Stimulated activated naive CD8-positive, alpha-beta T cell treated with anti-CD3 and anti-CD28 coated beads, Interleukin-15, amount 100 ng/mL, for 72 hours (primary cell): ENCODE data around the gene ADGRD1.
"Not testable (repeated sequence)": the region's sequence is repeated elsewhere in the genome, so short reads cannot be mapped to it uniquely, and the experiment has no call there.

Experiments
- ATAC-seq: fragments of 150-1000 bp; cut with Tn5 transposase; 2 replicates; pipeline ENCODE4 v1.10.0; 2021; ENCODE audit warnings: mild to moderate bottlenecking, moderate library complexity
- DNase-seq, 2 donors: peaks; one replicate each; pipeline ENCODE4 v3.0.0; 2021 to 2022
- H3K27ac Mint-ChIP-seq, 2 donors: one replicate each; pipeline ENCODE4 v1.8.0; 2022; ENCODE audit warnings: mild to moderate bottlenecking in 2 of 2, mixed read lengths in 2 of 2, moderate library complexity in 2 of 2
- H3K27me3 Mint-ChIP-seq: one replicate; pipeline ENCODE4 v1.8.0; 2022; ENCODE audit warnings: mixed read lengths
- H3K4me1 Mint-ChIP-seq: one replicate; pipeline ENCODE4 v1.8.0; 2022; ENCODE audit warnings: mild to moderate bottlenecking, mixed read lengths
- H3K4me3 Mint-ChIP-seq, 2 donors: one replicate each; pipeline ENCODE4 v1.8.0; 2022; ENCODE audit warnings: mild to moderate bottlenecking in 2 of 2, mixed read lengths in 2 of 2, moderate library complexity in 1 of 2
- H3K9me3 Mint-ChIP-seq, 2 donors: one replicate each; pipeline ENCODE4 v1.8.0; 2022; ENCODE audit warnings: mixed read lengths in 2 of 2

The ADGRD1 gene

GRCh38 chr12:130932061-130932930 lies 21.4 kb upstream of the ADGRD1 start:
- Mint-ChIP-seq H3K4me3 (no peak overlapping the region), H3K27me3 (peaks cover 79% of the 10 kb centered on the region), H3K9me3 (peaks cover 0 to 16% of the 10 kb centered on the region in 2 donors), H3K4me1 (no peaks in the 10 kb centered on the region), H3K27ac (no peak overlapping the region)
- DNase-seq (no peak), ATAC-seq (no peak)

DNA sequence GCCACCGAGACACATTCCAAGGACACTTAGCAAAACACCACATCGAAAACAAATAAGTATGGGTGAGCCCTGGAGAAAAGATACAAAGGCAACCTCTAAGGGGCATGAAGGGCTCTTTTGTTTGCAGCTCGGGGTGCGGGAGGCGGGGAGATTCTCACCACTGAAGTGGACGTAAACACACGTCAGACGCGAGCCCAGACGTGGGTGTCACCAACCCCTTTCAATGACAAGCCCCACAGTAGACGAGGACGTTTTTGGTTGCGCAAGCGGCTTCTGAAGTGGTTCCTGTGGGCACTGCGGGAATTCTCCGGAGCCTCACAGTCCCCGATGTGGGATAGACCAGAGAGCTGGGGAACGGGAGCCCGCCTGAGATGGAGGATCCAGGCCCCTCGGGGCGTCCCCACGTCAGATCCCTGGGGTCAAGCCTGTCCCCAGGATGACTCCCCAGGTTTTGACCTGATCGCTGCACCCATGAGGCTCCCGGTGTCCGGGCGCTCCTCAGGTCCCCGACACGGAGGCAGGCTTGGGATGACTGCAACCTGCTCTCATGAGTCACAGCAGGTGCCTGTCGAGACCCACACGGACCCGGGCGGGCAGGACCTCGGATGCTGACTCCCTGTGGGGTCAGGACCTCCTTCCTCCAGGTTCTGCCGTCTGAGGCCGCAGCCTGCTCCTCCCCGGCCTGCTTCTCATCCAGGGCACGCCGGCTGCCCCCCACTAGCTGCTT lies 20.3 kb upstream of the ADGRD1 start:
- DNase-seq: no peak
- no peak for ATAC-seq
- H3K4me3 Mint-ChIP-seq: no peak overlapping the region
- no peaks in the 10 kb centered on the region for H3K4me1 Mint-ChIP-seq
- H3K9me3 Mint-ChIP-seq: peaks cover 0 to 16% of the 10 kb centered on the region in 2 donors
- peaks cover 68% of the 10 kb centered on the region for H3K27me3 Mint-ChIP-seq
- H3K27ac Mint-ChIP-seq: no peak overlapping the region

GRCh38 chr12:130934753-130935152 lies 19.0 kb upstream of the ADGRD1 start:
- H3K4me3 Mint-ChIP-seq: no peak overlapping the region
- H3K27ac Mint-ChIP-seq: peak overlapping the region in 1 of 2 donors; percentile 21
- H3K27me3 Mint-ChIP-seq: peaks cover 55% of the 10 kb centered on the region

GRCh38 chr12:130936561-130936960 lies 17.1 kb upstream of the ADGRD1 start:
- peaks cover 11 to 35% of the 10 kb centered on the region in 2 donors for H3K9me3 Mint-ChIP-seq
- peaks cover 45% of the 10 kb centered on the region for H3K27me3 Mint-ChIP-seq
- H3K4me3 Mint-ChIP-seq: no peak overlapping the region
- DNase-seq (no peak), ATAC-seq (no peak)
- H3K4me1 Mint-ChIP-seq: no peaks in the 10 kb centered on the region
- H3K27ac Mint-ChIP-seq: no peak overlapping the region

More at GRCh38 chr12:130934753-130935152, 19.0 kb upstream of the ADGRD1 start:
- Mint-ChIP-seq H3K9me3 (peaks cover 2 to 20% of the 10 kb centered on the region in 2 donors), H3K4me1 (no peaks in the 10 kb centered on the region)
- DNase-seq: no peak
- no peak for ATAC-seq

DNA sequence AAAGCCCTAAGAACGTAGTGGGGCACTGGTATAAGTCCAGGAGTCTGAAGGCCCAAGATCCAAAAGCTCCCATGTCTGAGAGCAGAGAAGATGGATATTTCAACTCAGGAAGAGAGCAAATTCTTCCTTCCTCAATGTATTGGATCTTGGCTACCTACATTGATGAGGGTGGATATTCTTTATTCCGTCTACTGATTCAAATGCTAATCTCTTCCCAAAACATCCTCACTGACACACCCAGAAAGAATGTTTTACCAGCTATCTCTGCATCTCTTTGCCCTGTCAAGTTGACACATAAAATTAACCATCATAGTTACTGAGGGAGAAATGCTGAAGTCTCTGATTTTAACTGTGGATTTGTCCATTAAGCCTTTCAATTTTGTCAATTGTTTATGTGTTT lies 16.6 kb upstream of the ADGRD1 start:
- no peaks in the 10 kb centered on the region for H3K4me1 Mint-ChIP-seq

GRCh38 chr12:130937546-130937945 lies 16.2 kb upstream of the ADGRD1 start:
- not testable (repeated sequence) for H3K4me3 Mint-ChIP-seq, DNase-seq, H3K4me1 Mint-ChIP-seq, ATAC-seq, H3K27ac Mint-ChIP-seq
- peaks cover 11 to 37% of the 10 kb centered on the region in 2 donors for H3K9me3 Mint-ChIP-seq
- H3K27me3 Mint-ChIP-seq: peaks cover 36% of the 10 kb centered on the region

More for the DNA sequence above, 16.6 kb upstream of the ADGRD1 start:
- Mint-ChIP-seq H3K9me3 (peaks cover 11 to 37% of the 10 kb centered on the region in 2 donors), H3K27ac (no peak overlapping the region), H3K4me3 (no peak overlapping the region), H3K27me3 (peaks cover 41% of the 10 kb centered on the region)
- no peak for DNase-seq
- ATAC-seq: no peak

DNA sequence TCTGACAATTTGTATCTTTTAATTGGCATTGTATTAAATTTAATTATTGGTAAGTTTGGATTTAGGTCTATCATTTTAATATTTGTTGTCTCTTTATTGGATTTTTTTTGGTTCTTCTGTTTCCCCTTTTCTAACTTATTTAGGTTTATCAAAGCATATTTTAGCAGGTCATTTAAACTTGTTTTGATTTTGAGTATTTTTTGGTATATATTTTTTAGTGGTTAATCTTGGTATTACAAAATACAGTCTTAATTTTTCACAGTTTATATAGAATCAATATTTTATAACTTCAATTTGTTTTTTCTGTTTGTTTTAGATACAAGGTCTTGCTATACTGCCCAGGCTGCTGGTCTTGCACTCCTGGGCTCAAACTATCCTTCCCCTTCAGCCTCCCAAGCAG lies 15.5 kb upstream of the ADGRD1 start:
- Mint-ChIP-seq H3K4me1 (no peaks in the 10 kb centered on the region), H3K9me3 (peaks cover 11 to 37% of the 10 kb centered on the region in 2 donors), H3K27me3 (peaks cover 33% of the 10 kb centered on the region), H3K27ac (no peak overlapping the region), H3K4me3 (no peak overlapping the region)
- DNase-seq: no peak
- ATAC-seq: no peak

DNA sequence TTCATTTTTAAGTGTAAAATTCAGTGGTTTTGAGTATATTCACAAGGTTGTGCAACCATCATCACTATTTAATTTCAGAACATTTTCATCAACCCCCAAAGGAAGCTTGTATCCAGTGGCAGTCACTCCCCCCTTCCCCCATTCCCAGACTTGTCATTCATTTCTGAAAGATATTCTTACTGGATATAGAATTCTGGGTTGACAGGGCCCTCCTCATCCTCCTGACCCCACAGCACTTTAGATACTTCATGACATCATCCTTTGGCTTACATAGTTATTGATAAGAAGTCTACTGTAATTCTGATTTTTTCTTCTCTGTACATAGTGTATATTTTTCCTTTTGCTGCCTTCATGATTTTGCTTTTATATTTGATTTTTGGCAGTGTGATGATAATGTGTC lies 8.8 kb upstream of the ADGRD1 start:
- H3K27ac Mint-ChIP-seq: no peak overlapping the region
- H3K4me1 Mint-ChIP-seq: no peaks in the 10 kb centered on the region
- ATAC-seq: no peak
- H3K27me3 Mint-ChIP-seq: peaks cover 26% of the 10 kb centered on the region
- H3K4me3 Mint-ChIP-seq: no peak overlapping the region
- no peak for DNase-seq
- peaks cover 30 to 41% of the 10 kb centered on the region in 2 donors for H3K9me3 Mint-ChIP-seq

DNA sequence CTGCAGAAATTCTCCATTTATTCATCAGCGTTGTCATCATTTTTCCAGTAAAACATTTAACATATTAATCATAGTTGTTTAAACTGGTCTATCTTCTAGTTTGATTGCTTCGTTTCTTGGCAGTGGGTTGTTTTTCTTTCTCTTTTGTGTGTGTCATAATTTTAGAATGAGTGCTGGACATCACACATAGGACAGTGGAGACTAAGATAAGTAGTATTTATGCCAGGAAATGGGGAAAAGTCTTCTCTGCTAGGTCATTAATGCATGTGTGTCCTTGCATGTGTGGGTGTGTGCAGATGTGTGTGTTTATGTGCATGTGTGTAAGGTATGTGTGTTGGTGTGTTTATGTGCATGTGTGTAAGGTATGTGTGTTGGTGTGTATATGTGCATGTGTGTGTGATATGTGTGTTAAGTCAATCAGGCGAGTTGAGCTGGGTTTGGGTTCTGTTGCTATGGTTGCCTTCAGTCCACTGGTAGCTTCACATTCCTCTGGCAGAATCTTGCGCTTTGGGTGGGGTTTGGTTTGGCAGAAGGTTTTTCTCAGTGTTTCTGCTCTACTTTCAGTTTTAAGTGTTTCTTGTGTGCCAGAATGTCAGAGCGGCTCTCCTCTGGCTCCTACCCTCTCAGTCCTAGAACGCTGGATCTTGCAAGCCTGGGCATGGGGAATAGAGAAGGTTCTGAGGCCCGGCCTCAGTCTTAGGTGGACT lies 7.8 kb upstream of the ADGRD1 start:
- peaks cover 30% of the 10 kb centered on the region for H3K27me3 Mint-ChIP-seq
- no peaks in the 10 kb centered on the region for H3K4me1 Mint-ChIP-seq
- ATAC-seq (no peak), DNase-seq (no peak)
- H3K27ac Mint-ChIP-seq: no peak overlapping the region
- H3K9me3 Mint-ChIP-seq: peaks cover 22 to 32% of the 10 kb centered on the region in 2 donors
- no peak overlapping the region for H3K4me3 Mint-ChIP-seq

DNA sequence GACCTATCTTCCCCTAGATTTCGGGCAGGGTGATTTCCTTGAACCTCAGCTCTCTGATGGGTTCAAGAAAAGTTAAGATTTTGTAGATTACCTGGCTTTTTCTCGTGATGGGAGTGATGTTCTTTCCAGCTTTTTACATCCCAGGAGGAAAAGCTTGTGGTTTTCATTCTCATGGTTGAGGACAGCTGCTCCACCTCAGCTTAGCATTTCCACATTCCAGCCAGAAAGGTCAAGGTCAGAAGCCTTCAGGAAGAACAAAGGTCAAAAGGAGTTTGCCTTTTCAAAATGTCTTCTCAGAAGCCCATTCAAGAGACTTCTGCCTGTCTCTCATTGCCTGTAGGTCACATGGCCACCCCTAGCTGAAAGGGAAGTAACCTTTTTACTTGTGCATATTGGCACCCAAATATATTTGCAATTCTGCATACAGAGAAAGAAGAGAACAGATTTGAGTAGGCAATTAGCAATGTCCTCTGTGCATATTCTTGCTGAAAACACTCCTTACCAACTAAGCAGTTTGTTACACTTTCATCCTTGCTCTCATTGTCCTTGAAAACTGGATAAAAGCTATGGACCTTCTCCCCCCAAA lies 6.6 kb upstream of the ADGRD1 start:
- H3K27ac Mint-ChIP-seq: no peak overlapping the region
- H3K4me3 Mint-ChIP-seq: no peak overlapping the region
- H3K4me1 Mint-ChIP-seq: no peaks in the 10 kb centered on the region
- ATAC-seq (no peak), DNase-seq (no peak)
- peaks cover 38% of the 10 kb centered on the region for H3K27me3 Mint-ChIP-seq
- peaks cover 22 to 25% of the 10 kb centered on the region in 2 donors for H3K9me3 Mint-ChIP-seq

DNA sequence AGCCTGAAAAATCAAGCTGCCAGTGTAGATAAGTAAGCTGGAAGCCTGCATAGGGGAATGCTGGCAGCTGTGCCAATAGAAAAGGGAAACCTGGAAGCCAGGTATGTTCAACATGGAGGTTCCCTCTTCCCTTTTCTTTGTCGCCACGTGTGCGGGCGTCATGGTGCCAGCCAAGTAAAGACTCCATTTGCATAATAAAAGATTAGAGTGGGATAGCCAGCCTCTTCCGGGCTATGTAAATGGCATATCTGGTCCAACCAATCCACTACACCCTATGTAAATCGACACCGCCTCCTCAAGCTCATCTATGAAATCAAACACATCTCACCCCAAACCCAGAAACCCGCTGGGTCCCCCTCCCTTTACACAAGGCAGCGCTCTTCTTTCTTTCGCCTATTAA lies 5.6 kb upstream of the ADGRD1 start:
- H3K4me3 Mint-ChIP-seq: no peak overlapping the region
- no peak for DNase-seq
- H3K27ac Mint-ChIP-seq: no peak overlapping the region
- ATAC-seq: no peak
- no peaks in the 10 kb centered on the region for H3K4me1 Mint-ChIP-seq
- peaks cover 22 to 25% of the 10 kb centered on the region in 2 donors for H3K9me3 Mint-ChIP-seq
- peaks cover 48% of the 10 kb centered on the region for H3K27me3 Mint-ChIP-seq

- Mint-ChIP-seq H3K4me3 (no peak overlapping the region), H3K9me3 (peaks cover 22 to 25% of the 10 kb centered on the region in 2 donors), H3K27ac (no peak overlapping the region), H3K27me3 (peaks cover 54% of the 10 kb centered on the region), H3K4me1 (peaks cover 3% of the 10 kb centered on the region)
- ATAC-seq (no peak), DNase-seq (no peak)
Observed at GRCh38 chr12:130948751-130949150, 5.0 kb upstream of the ADGRD1 start.

DNA sequence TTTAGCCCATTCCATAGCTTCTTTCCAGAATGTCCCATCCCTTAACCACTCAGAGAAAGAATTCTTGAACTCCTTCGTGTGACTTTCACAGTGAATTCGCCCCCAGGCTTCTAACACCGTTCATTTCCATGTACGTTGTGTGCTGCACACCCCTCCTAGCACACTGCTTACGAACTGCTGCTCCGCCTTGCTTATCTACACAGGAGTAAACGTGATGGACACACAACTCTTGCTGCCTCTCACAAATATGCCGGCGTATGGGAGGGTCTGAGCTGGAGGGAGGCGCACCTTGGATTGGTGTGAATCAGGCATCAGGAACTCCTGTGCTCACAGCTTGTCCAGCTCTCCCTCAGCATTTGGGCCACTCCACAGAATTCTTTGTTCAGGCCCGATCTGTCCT lies 3.9 kb upstream of the ADGRD1 start:
- H3K27me3 Mint-ChIP-seq: peaks cover 65% of the 10 kb centered on the region
- peaks cover 7% of the 10 kb centered on the region for H3K4me1 Mint-ChIP-seq
- H3K4me3 Mint-ChIP-seq: no peak overlapping the region
- H3K9me3 Mint-ChIP-seq: peaks cover 16 to 17% of the 10 kb centered on the region in 2 donors
- DNase-seq: no peak
- no peak overlapping the region for H3K27ac Mint-ChIP-seq
- no peak for ATAC-seq

GRCh38 chr12:130951636-130952035 lies 2.1 kb upstream of the ADGRD1 start:
- Mint-ChIP-seq H3K27me3 (peaks cover 57% of the 10 kb centered on the region), H3K27ac (peak overlapping the region in 1 of 2 donors; percentile 79)
- ATAC-seq: no peak

More at GRCh38 chr12:130951636-130952035, 2.1 kb upstream of the ADGRD1 start:
- Mint-ChIP-seq H3K4me3 (no peak overlapping the region), H3K9me3 (no peaks in the 10 kb centered on the region), H3K4me1 (peaks cover 7% of the 10 kb centered on the region)
- no peak for DNase-seq
